ENCODE results near the gene HOXC12. TPM values are rescaled to one million over a fixed set of nuclear protein-coding genes. Genes with fewer than 3 reads are reported as not detected.

The HOXC12 gene
- total RNA-seq, 1 donor from 2014 or later: not detected

DNA sequence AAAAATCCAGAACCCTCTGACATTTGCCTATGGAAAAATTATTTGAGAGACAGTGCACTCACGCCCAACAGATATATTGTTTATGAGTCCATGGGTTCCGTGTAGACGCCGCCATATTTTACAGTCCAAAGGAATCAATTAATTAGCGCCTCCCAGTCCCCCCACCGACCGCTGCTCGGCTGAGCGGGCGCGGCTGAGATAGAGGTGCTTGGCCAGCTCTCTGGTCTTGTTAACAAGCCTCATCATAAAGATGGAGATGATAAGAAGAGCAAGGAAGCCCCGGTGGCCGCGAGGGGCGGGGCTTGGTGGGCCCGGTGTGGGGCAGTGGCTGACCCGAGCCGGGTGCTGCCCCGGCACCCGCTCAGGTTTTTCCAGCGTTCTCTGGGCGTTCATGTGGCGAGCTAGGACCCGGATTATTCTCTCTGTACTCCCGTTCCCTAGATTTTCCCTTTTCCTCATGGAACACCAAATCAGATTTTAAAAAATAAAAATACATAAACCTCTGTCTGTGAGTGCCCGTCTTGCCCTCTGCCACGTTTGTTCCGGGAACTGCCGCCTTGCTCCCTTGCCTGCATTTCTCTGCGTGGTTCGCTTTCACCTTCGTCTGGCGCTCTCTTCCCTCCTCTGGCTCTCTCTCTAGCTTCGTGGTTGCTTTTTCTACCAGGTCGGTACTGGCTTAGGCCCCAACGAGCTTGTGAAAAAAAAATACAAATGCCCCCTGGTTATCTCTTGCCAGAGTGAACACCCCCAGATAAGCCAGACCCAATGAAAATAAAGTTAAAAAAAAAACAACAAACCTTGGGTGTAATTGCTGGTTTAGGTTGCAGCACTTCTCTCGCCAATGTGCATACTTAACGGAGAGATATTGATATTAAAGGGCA lies 9.0 kb downstream of the HOXC12 start:
- H3K4me1 ChIP-seq (ENCODE audit: insufficient read depth, low read length): no peaks in the 10 kb centered on the region
- Mint-ChIP-seq H3K4me3 (ENCODE audit: unreplicated experiment) (peak overlapping the region; percentile 60), H3K27ac (ENCODE audit: unreplicated experiment) (no peak overlapping the region), H3K9me3 (ENCODE audit: unreplicated experiment) (peaks cover 29% of the 10 kb centered on the region), H3K36me3 (ENCODE audit: low read depth, unreplicated experiment) (no peaks in the 10 kb centered on the region), H3K4me1 (ENCODE audit: low read depth, unreplicated experiment) (no peaks in the 10 kb centered on the region), H3K27me3 (ENCODE audit: low read depth, unreplicated experiment) (peaks cover 90% of the 10 kb centered on the region)
- no peak overlapping the region for H3K27ac ChIP-seq (ENCODE audit: low read depth, low read length)
- H3K36me3 ChIP-seq (ENCODE audit: insufficient read depth, low read length): no peaks in the 10 kb centered on the region
- H3K9me3 ChIP-seq (ENCODE audit: insufficient read depth, low read depth, low read length): peaks cover 7% of the 10 kb centered on the region
- no peak overlapping the region for H2AFZ ChIP-seq (ENCODE audit: low read depth, low read length)
- no peaks in the 10 kb centered on the region for H4K20me1 ChIP-seq (ENCODE audit: insufficient read depth, low read length)
- no peak overlapping the region for H3K9ac ChIP-seq (ENCODE audit: low read length)
- TF ChIP-seq EZH2 (IDR thresholded peaks at IDR 0.05; ENCODE audit: insufficient read depth, low read length) (no peak), CTCF (IDR thresholded peaks at IDR 0.05; ENCODE audit: insufficient read depth, low read depth, low read length) (no peak)
- no peak overlapping the region for H3K4me3 ChIP-seq (ENCODE audit: insufficient read depth, low read depth, low read length)
- no peak overlapping the region for H3K4me2 ChIP-seq (ENCODE audit: low read length)
- H3K27me3 ChIP-seq (ENCODE audit: insufficient read depth, low read length): peaks cover 95% of the 10 kb centered on the region
- FAIRE-seq (no peak), DNase-seq (ENCODE audit: low read depth) (no peak)
- H3K79me2 ChIP-seq (ENCODE audit: insufficient read depth, low read length): no peaks in the 10 kb centered on the region

GRCh38 chr12:53964315-53964713 lies 9.6 kb downstream of the HOXC12 start:
- Mint-ChIP-seq H3K27ac (ENCODE audit: unreplicated experiment) (no peak overlapping the region), H3K9me3 (ENCODE audit: unreplicated experiment) (peaks cover 29% of the 10 kb centered on the region), H3K27me3 (ENCODE audit: low read depth, unreplicated experiment) (peaks cover 90% of the 10 kb centered on the region), H3K36me3 (ENCODE audit: low read depth, unreplicated experiment) (no peaks in the 10 kb centered on the region), H3K4me3 (ENCODE audit: unreplicated experiment) (no peak overlapping the region), H3K4me1 (ENCODE audit: low read depth, unreplicated experiment) (no peaks in the 10 kb centered on the region)
- Histone ChIP-seq H4K20me1 (ENCODE audit: insufficient read depth, low read length) (no peaks in the 10 kb centered on the region), H3K4me3 (ENCODE audit: insufficient read depth, low read depth, low read length) (no peak overlapping the region), H3K4me2 (ENCODE audit: low read length) (no peak overlapping the region), H3K27me3 (ENCODE audit: insufficient read depth, low read length) (peaks cover 97% of the 10 kb centered on the region), H3K27ac (ENCODE audit: low read depth, low read length) (no peak overlapping the region), H3K9me3 (ENCODE audit: insufficient read depth, low read depth, low read length) (peaks cover 5% of the 10 kb centered on the region), H2AFZ (ENCODE audit: low read depth, low read length) (no peak overlapping the region), H3K36me3 (ENCODE audit: insufficient read depth, low read length) (no peaks in the 10 kb centered on the region), H3K79me2 (ENCODE audit: insufficient read depth, low read length) (no peaks in the 10 kb centered on the region), H3K9ac (ENCODE audit: low read length) (no peak overlapping the region), H3K4me1 (ENCODE audit: insufficient read depth, low read length) (no peaks in the 10 kb centered on the region)
- no peak for DNase-seq (ENCODE audit: low read depth)
- FAIRE-seq: no peak
- TF ChIP-seq EZH2 (IDR thresholded peaks at IDR 0.05; ENCODE audit: insufficient read depth, low read length): no peak
- TF ChIP-seq CTCF (IDR thresholded peaks at IDR 0.05; ENCODE audit: insufficient read depth, low read depth, low read length): no peak

All from astrocyte (in vitro differentiated cells and primary cell).